HG02840 (cell line): ENCODE data around the gene CLRN2.
"Not testable (repeated sequence)": the region's sequence is repeated elsewhere in the genome, so short reads cannot be mapped to it uniquely, and the experiment has no call there.

Experiments used
- ATAC-seq: cut with Tn5 transposase; IDR thresholded peaks from one replicate; pipeline ENCODE4 v1.9.1; 2021; ENCODE audit warnings: mild to moderate bottlenecking, moderate library complexity, moderate number of reproducible peaks; ENCODE audit not compliant: unreplicated experiment, low FRiP score

Gene CLRN2

DNA sequence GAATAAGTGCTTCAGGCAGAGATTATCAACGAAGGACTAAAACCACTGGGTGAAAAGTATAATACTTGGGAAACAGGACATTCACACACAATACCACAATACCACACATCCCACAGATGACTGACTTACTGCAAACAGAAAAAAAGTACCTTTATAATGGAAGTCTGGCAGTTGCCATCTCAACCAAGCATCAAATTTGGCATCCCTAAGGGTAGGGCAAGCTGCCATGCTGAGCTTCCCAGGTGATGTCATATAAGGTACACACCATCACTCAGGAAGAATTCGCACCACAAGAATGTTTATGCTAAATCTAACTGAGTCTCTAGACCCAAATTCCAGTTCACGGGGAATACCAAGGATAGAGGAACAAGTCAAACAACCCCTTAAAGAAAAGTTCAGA lies 12.2 kb upstream of the CLRN2 start:
- ATAC-seq, result no peak

DNA sequence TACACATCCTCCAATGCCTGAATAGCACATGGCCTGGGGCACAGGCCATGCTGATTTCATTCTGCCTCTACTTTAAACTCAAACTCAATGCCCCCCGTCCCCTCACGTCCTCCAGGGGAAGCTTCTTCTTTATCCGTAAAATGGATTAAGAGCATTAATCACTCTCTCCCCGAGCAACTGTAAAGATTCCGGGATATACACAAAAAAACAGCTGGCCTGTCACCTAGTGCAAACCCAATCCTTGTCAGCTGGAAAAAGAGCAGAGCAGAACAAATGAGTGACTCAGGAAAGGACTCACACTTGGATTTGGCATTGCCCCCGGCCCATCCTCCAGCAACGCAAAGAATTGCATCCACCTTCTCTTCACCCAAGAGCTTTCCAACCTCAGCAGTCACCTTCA lies 10.9 kb upstream of the CLRN2 start:
- no peak for ATAC-seq

DNA sequence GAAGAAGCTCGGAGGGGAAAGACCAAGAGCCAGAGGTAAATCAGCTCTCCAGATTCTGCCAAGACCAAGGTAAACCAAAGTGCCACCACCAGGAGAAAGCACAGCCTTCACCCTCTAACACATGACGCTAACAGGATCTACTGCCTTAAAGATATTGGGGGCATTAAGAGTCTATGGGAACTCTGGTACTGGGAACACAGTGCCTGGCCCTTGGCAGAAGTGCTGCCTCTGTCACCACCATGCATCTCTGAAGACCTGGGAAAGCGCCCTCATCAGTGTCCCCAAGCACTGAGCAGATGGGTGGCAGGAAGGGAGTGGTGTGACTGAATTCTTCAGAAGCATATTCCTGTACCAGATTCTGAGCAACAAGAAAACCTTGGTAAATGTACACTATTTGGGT lies 4.4 kb upstream of the CLRN2 start:
- ATAC-seq, result no peak

DNA sequence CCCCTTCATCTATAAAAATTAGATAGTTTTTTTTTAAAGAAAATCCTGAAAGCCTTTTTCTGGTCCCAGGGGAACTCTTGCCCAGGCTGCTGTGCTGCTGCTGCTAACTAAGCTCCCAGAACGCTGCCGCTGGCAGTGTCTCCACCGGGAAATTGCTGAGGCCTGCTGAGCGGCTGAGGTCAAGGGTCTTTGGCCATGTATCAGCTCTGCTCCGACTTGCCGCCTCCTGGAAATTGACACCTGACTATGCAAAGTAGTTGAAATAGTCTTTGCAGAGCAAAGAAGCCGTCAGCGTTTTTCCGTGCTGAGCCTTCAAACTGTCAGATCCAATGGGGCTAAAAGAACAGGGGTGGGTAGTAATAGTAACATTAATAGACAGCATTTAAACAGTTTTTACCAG lies 3.9 kb upstream of the CLRN2 start:
- ATAC-seq, result no peak

- peak; percentile 59 for ATAC-seq
Measured at GRCh38 chr4:17511509-17511949, 3.4 kb upstream of the CLRN2 start.

DNA sequence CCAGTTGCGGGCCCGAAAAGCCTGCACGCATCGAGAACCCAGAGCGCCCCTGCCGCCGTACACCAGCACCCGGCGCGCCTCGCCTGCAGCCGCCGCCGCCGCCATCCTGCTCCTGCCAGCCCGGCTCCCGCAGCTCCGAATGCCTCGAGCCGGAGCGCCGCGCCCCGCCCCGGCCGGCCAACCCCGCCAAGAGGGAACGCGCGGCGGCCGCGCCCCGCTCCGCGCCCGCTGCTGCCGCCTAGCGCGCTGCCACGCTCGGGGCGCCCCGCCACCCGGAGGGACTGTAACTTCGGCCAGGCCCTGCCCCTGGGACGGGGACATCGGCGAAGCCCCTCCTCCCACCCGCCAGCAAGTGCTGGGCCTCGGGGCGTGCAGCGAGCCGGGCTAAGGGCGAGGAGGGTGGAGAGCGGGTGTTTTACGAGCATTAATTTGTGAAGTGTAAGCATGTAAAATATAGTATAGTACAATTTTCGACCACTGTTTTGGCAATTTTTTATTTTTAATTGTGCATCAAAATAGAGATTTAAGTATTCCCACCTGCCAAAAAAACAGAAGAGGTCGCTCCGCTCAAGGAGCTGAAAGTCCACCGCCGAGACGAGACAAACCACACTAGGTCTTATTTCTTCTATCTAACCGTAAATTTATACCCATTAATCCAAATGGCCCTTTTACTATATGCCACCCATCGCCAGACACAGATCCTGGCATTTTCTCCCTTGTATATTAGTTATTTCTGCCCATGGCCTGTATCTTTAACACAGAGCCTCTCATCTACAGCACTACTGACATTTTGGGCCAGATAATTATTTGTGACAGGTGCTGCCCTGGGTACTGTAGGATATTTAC lies 2.8 kb upstream of the CLRN2 start, which contains the start of gene QDPR:
Gene QDPR (minus strand): TSS at position 141 of the 846 bp plus-strand sequence. CDS start 36 bp downstream, at position 105.
- ATAC-seq, result peak; percentile 97

GRCh38 chr4:17512973-17513665 lies 1.8 kb upstream of the CLRN2 start:
- no peak for ATAC-seq

- ATAC-seq, result no peak
Measured at GRCh38 chr4:17515445-17516407, 761 bp downstream of the CLRN2 start.

GRCh38 chr4:17516980-17517379 lies 2.0 kb downstream of the CLRN2 start:
- no peak for ATAC-seq

DNA sequence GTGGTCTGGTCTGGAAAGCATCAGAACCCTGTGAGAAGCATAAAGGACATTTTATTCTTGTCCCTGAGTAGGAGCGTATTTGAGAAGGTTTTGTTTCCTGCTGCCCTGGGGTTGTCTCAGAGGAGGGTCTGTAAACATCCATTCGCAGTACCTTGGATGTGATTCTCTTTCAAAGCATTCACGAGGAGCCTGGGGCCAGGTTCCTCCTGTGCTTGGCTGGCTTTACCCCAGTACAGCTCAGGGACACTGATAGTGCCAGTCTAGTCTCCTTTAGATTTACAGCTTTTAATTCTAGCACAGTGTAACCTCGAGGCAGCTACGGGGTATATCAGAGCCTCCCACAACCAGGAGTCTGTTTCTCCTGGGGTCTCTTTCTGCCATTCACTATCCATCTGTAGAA lies 2.7 kb downstream of the CLRN2 start:
- ATAC-seq, result no peak

DNA sequence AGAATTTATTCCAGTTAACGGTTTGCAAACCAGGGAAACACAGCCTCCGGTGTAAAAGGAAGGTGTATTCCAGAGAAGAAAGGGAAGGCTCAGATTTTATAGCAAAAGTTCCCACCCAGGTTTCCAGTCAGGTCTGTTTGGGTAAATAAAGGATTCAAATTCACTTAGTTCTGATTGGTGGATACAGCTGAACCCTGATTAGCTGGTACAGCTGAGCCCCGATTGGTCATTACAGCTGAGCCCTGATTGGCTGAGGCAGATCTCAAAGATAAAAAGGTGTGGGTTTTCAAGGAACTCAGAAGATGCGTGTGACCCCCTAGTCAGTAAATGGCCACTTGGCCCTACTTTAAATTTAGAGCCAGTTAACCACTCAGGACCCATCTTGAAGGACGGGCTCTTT lies 6.6 kb downstream of the CLRN2 start:
- ATAC-seq, result no peak

- no peak for ATAC-seq
Measured at GRCh38 chr4:17523662-17524061, 8.7 kb downstream of the CLRN2 start.

- no peak for ATAC-seq
Measured at GRCh38 chr4:17526695-17527477, 11.9 kb downstream of the CLRN2 start.

DNA sequence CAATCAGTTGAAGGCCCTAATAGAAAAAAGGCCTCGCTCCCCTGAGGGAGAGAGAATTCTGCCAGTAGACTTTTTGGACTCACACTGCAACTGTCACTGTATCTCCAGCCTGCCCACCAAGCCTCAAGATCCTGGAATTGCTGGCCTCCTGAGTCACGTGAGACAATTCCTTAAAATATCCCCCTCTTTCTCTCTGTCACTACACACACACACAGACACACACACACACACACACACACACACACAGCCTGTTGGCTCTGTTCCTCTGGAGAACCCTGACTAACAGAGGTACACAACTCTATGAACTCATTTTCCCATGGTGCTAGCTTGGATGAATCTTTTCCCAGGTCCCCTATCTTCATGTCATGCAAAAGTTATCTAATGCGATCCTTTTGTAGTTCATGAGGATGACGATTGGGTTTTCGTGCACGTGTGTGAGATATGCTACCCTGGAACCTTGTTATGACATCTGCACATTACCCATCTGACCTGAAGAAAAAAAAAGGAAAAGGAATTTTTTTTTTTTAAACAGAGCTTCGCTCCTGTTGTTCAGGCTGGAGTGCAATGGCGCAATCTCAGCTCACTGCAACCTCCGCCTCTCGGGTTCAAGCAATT lies 13.7 kb downstream of the CLRN2 start:
- ATAC-seq, result no peak

GRCh38 chr4:17531538-17532285 lies 16.7 kb downstream of the CLRN2 start:
- ATAC-seq, result no peak

DNA sequence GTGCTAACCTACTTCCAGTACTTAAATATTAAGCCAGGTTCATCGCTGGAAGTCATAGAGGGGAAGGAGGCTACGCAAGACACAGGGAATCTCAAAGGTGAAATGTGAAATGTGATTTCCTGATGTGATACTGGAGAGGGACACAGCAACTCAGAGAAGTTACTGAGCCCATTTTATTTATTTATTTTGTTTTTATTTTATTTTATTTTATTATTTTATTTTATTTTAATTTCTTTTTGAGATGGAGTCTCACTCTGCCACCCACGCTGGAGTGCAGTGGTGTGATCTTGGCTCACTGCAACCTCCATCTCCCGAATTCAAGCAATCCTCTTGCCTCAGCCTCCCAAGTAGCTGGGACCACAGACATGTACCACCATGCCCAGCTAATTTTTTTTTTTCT lies 19.7 kb downstream of the CLRN2 start:
- ATAC-seq, result no peak

- ATAC-seq, result no peak
Measured at GRCh38 chr4:17535242-17535641, 20.3 kb downstream of the CLRN2 start.

DNA sequence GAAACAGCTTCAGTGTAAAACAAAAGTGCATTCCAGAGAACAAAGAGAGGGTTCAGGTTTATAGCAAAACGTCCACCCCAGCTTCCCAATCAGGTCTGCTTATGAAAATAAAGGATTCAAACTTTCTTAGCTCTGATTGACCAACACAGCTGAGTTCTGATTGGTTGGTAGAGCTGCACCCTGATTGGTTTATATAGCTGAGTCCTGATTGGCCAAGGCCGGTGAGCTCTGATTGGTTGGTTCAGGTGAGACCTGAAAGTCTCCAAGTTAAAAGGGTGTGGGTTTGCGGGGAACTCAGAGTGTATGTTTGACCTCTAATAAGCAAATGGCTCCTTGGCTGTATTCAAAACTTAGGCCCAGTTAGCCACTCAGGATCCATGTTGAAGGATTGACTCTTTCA lies 20.9 kb downstream of the CLRN2 start:
- ATAC-seq, result no peak

- ATAC-seq, result not testable (repeated sequence)
Measured at GRCh38 chr4:17537060-17537459, 22.1 kb downstream of the CLRN2 start.
